Coronary artery (tissue), 2 donors: ENCODE data around the gene CDA.

Source experiments
- DNase-seq: peaks from one replicate; pipeline ENCODE4 v3.0.0-alpha.2; 2017; ENCODE audit warnings: low spot score
- H3K27ac ChIP-seq, 2 donors: fragments of 200-600 bp; sonication (generic); one replicate each; pipeline ENCODE4 v1.5.1; 2016 to 2019
- H3K4me3 ChIP-seq: fragments of 200-600 bp; sonication (generic); 2 replicates; pipeline ENCODE4 v1.5.1; 2016; ENCODE audit warnings: mild to moderate bottlenecking, moderate library complexity
- CTCF ChIP-seq: fragments of 200-600 bp; sonication (generic); IDR thresholded peaks from one replicate; pipeline ENCODE4 v1.5.1; 2019; ENCODE audit warnings: antibody characterized with exemption

Gene CDA

GRCh38 chr1:20588634-20589225, at the start of gene CDA:
Gene CDA, plus strand, starts transcription at chr1:20589097. Its CDS starts 33 bp downstream, at chr1:20589130.
- no peak for DNase-seq
- peak within 1 kb of the TSS; percentile 61 for H3K4me3 ChIP-seq
- H3K27ac ChIP-seq, result peak within 1 kb of the TSS in 1 of 2 donors; percentile 82
- TF ChIP-seq CTCF, result no peak

GRCh38 chr1:20540281-20540680, 48.6 kb upstream of the CDA start:
- Histone ChIP-seq H3K4me3 (no peak overlapping the region), H3K27ac (no peak overlapping the region)
- no peak for TF ChIP-seq CTCF
- no peak for DNase-seq

- Histone ChIP-seq H3K4me3 (no peak overlapping the region), H3K27ac (no peak overlapping the region)
- TF ChIP-seq CTCF, result no peak
- no peak for DNase-seq
Observed at GRCh38 chr1:20546637-20547036, 42.3 kb upstream of the CDA start.

GRCh38 chr1:20551161-20551560, 37.7 kb upstream of the CDA start:
- TF ChIP-seq CTCF, result no peak
- no peak overlapping the region for H3K4me3 ChIP-seq
- no peak for DNase-seq
- peak overlapping the region in 1 of 2 donors; percentile 80 for H3K27ac ChIP-seq

- H3K27ac ChIP-seq, result peak within 1 kb of the TSS in 1 of 2 donors; percentile 80
- no peak for DNase-seq
- no peak for TF ChIP-seq CTCF
- H3K4me3 ChIP-seq, result peak within 1 kb of the TSS; percentile 72
Observed at GRCh38 chr1:20551945-20552727, 36.8 kb upstream of the CDA start, which contains the start of gene FAM43B. Gene FAM43B, plus strand, starts transcription at chr1:20552573. Its CDS starts 401 bp downstream, at chr1:20552974.

GRCh38 chr1:20552728-20553445, 36.0 kb upstream of the CDA start:
- no peak for TF ChIP-seq CTCF
- H3K27ac ChIP-seq, result peak overlapping the region in 1 of 2 donors; percentile 80
- DNase-seq, result no peak
- peak overlapping the region; percentile 72 for H3K4me3 ChIP-seq
